Heart right ventricle (tissue), 16 donors: Measurements from ENCODE around the gene GPN1. TPM values are rescaled to one million over a fixed set of nuclear protein-coding genes. Genes with fewer than 3 reads are reported as not detected.

Experiments
- ATAC-seq, 8 donors: fragments of 200-7000 bp; cut with Tn5 transposase; one replicate each; pipeline ENCODE4 v1.9.1; 2020; ENCODE audit warnings: mild to moderate bottlenecking in 8 of 8, moderate library complexity in 8 of 8, moderate number of reproducible peaks in 1 of 8
- DNase-seq, 2 donors: peaks; one replicate each; pipeline ENCODE4 v3.0.0-alpha.2; 2020
- H3K27ac ChIP-seq, 10 donors: fragments of 200-600 bp; sonication (generic) in 2 of 10; one replicate each; pipeline versions ENCODE4 v1.5.0 to v1.8.0; 2020 to 2022; ENCODE audit warnings: mild to moderate bottlenecking in 3 of 10
- H3K27me3 ChIP-seq, 7 donors: fragments of 200-600 bp; one replicate each; pipeline ENCODE4 v1.8.0; 2021 to 2022; ENCODE audit warnings: mild to moderate bottlenecking in 2 of 7
- H3K36me3 ChIP-seq, 9 donors: fragments of 200-600 bp; sonication (generic) in 1 of 9; one replicate each; pipeline versions ENCODE4 v1.5.0 to v1.8.0; 2020 to 2022; ENCODE audit warnings: mild to moderate bottlenecking in 2 of 9
- H3K4me1 ChIP-seq, 9 donors: fragments of 200-600 bp; sonication (generic) in 1 of 9; one replicate each; pipeline versions ENCODE4 v1.5.0 to v1.8.0; 2020 to 2022; ENCODE audit warnings: mild to moderate bottlenecking in 4 of 9
- H3K4me3 ChIP-seq, 10 donors: fragments of 200-600 bp; sonication (generic) in 2 of 10; one replicate each; pipeline versions ENCODE4 v1.5.0 to v1.8.0; 2020 to 2022; ENCODE audit warnings: mild to moderate bottlenecking in 7 of 10, moderate library complexity in 2 of 10
- H3K9me3 ChIP-seq, 11 donors: fragments of 200-600 bp in 10 of 11; sonication (generic) in 2 of 11; one replicate each; pipeline versions ENCODE4 v1.5.0 to v1.8.0; 2013 to 2022; ENCODE audit warnings: mild to moderate bottlenecking in 2 of 11, control low read depth in 1 of 11, moderate library complexity in 1 of 11
- WGBS, 2 donors: extraction: QIAGEN DNeasy Blood & Tissue Kit; methylation state at CpG; one replicate each; pipeline ENCODE4 v1.1.7; 2013; ENCODE audit warnings: inconsistent platforms in 1 of 2; 5-methylcytosine and 5-hydroxymethylcytosine counted together
- intact Hi-C, 10 donors: fragments of 100-400 bp; cut with DNase I; formaldehyde crosslinking; loops; one replicate each; pipeline versions ENCODE4 v1.11.1 to v1.14.2; 2022
- polyA plus RNA-seq, 2 donors: library from polyadenylated mRNA; stranded (reverse); fragments of 200-250 nt; gene quantifications; one replicate each; pipeline ENCODE4 v1.2.3, GENCODE V29; 2013
- total RNA-seq, 10 donors: library from RNA; stranded (reverse); fragmentation: NEBNext Ultra II Directional in 3 of 10; extraction: Animal tissue kit (Norgen Biotek cat#: 25700) in 3 of 10; gene quantifications; one replicate each; pipeline versions ENCODE4 v1.2.1 to v1.2.4, GENCODE V29; 2021 to 2023
- TF ChIP-seq, protein P1 (sequence below), 9 donors: fragments of 200-600 bp; sonication (generic) in 2 of 9; IDR thresholded peaks; one replicate each; pipeline versions ENCODE4 v1.5.0 to v1.8.0; 2021 to 2022; ENCODE audit warnings: antibody characterized with exemption in 9 of 9, mild to moderate bottlenecking in 5 of 9, moderate library complexity in 1 of 9
- donor health status: Arrhythmogenic right ventricular cardiomyopathy.
- donor health status: ischemic (EF 13 %, LVEDD 7.1; RV severe dilation, severe dysfunction).
- donor health status: healthy with polysubstance abuse.
- donor health status: DM: no; HTN: yes; CAD: no.
- donor health status: DM: no; HTN: no; CAD: no.
- donor health status: ischemic (EF 25% LVEDD 6.9; RV normal size, moderate dysfunction).
- donor health status: ischemic (EF 25% LVEDD 5.7; RV mildly dilated, moderate dysfunction).
- donor health status: healthy.
- donor health status: DM: yes; HTN: yes; CAD: no.
- donor health status: Ischemic cardiomyopathy.
- donor health status: ischemic (EF 35%, LVEDD 5.7; RV mildly dilated, moderate dysfunction).
- donor health status: nonischemic (EF 11% LVEDD 7.7; RV severe dilation, severe dysfunction).
- donor health status: DM: yes; HTN: yes; CAD: no.
- donor health status: PGD.
- donor health status: ischemic (EF 29% LVEDD 5.4; RV normal size, mild dysfunction).
- donor health status: nonischemic (EF 23%, LVEDD 6.1; RV moderate dilation, normal function).

Gene GPN1
- total and polyA plus RNA-seq, 12 donors, result 6.5 to 25.6 (median 19.7) TPM

DNA sequence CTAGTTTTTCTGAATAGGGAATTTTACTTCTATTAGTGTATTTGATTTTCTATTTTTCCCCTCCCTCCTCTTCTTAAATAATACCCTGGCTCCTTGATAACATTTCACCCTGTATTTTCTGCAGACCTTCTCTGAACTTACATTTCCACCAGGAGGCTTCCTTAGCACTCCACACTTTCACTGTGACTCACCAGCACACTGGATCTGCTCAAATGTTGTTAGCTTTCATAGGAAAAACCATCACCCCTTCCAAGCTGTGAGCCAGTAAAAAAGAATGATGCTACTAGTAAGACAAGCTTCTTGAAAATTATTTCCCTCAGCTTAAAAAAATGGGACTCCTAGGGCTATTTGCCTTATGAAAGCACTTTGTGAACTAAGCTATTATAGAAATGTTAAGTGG, 18.4 kb downstream of the GPN1 start:
- DNase-seq (no peak), ATAC-seq (no peak)
- no peak overlapping the region for H3K4me3 ChIP-seq
- no peaks in the 10 kb centered on the region for H3K9me3 ChIP-seq
- H3K4me1 ChIP-seq, result no peaks in the 10 kb centered on the region
- no peaks in the 10 kb centered on the region for H3K27me3 ChIP-seq
- H3K27ac ChIP-seq, result no peak overlapping the region
- intact Hi-C loops, result no loop called here
- peaks cover 0 to 100% (median 50%) of the 10 kb centered on the region in 9 donors for H3K36me3 ChIP-seq
- TF ChIP-seq, protein P1, sequence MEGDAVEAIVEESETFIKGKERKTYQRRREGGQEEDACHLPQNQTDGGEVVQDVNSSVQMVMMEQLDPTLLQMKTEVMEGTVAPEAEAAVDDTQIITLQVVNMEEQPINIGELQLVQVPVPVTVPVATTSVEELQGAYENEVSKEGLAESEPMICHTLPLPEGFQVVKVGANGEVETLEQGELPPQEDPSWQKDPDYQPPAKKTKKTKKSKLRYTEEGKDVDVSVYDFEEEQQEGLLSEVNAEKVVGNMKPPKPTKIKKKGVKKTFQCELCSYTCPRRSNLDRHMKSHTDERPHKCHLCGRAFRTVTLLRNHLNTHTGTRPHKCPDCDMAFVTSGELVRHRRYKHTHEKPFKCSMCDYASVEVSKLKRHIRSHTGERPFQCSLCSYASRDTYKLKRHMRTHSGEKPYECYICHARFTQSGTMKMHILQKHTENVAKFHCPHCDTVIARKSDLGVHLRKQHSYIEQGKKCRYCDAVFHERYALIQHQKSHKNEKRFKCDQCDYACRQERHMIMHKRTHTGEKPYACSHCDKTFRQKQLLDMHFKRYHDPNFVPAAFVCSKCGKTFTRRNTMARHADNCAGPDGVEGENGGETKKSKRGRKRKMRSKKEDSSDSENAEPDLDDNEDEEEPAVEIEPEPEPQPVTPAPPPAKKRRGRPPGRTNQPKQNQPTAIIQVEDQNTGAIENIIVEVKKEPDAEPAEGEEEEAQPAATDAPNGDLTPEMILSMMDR (IDR thresholded peaks at IDR 0.05), result no peak

DNA sequence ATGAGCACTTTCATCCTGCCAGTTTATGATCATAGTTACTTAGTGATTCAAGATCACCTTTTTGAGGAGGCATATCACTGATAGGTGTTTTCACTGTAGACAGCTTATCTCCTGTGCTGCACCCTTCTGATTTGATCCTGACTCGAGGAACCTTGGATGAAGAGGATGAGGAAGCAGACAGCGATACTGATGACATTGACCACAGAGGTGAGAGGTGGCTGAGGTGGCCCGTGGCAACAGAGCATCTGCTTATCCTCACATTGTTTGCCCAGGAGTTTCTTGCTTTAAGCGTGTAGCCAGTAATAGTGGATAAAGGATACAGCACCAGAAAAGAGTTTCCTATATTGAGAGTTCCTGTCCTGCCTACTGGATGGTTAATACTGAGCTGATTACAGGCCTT, 18.9 kb downstream of the GPN1 start:
- WGBS, 2 donors, result 84% methylated on average over 4 of the region's 4 CpGs
- Histone ChIP-seq H3K9me3 (no peaks in the 10 kb centered on the region), H3K27ac (no peak overlapping the region), H3K36me3 (peaks cover 0 to 100% (median 50%) of the 10 kb centered on the region in 9 donors), H3K27me3 (no peaks in the 10 kb centered on the region), H3K4me1 (no peaks in the 10 kb centered on the region), H3K4me3 (no peak overlapping the region)
- TF ChIP-seq, protein P1 (IDR thresholded peaks at IDR 0.05), result no peak
- intact Hi-C loops, result loop anchor here in 1 of 10 donors (1.0 kb wide), 1 partner anchor 22 kb away; no protein-coding TSS in a partner anchor
- DNase-seq, result no peak
- no peak for ATAC-seq

DNA sequence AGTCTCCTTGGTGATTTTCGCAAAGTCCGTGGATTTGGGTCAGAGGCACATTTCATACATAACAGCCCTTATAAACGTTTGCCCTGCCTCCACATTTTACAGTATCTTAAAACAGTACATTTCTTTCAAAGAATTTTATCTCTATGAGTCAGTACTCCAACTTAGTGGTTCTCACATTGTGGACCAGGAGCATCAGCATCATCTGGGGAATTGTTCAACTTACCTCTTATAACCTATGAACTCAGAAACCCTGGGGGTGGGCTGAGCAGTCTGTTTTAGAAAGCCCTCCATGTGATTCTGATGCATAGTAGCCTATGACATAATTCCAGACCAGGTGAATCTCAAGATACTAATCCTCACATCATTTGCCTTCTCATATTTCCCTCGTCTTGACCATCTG, 22.2 kb downstream of the GPN1 start:
- 81 to 84% methylated on average over 4 of the region's 4 CpGs for WGBS, 2 donors
- H3K27ac ChIP-seq, result no peak overlapping the region
- H3K4me3 ChIP-seq, result no peak overlapping the region
- intact Hi-C loops, result no loop called here
- ATAC-seq, result no peak
- H3K4me1 ChIP-seq, result no peaks in the 10 kb centered on the region
- TF ChIP-seq, protein P1 (IDR thresholded peaks at IDR 0.05), result no peak
- peaks cover 0 to 100% (median 74%) of the 10 kb centered on the region in 9 donors for H3K36me3 ChIP-seq
- no peaks in the 10 kb centered on the region for H3K9me3 ChIP-seq
- no peak for DNase-seq
- no peaks in the 10 kb centered on the region for H3K27me3 ChIP-seq

DNA sequence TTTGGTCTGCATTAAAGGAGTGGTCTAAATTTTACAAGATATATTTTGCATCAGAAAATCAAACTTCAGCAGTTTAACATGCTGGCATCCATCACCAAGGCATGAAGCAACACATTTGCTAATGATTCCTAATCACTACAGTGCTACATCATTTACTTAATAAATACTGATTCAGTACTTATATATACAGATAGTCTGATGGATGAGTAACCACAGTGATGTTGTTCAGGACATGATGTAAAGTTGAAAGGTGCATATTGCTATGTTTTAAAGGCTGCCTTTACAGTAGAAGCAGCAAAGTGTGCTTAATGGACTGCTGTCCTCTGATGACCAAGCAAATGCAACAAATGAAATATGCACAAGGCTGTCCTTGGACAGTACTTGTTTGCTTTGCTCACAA, 23.5 kb downstream of the GPN1 start:
- H3K27me3 ChIP-seq, result no peaks in the 10 kb centered on the region
- intact Hi-C loops, result no loop called here
- no peaks in the 10 kb centered on the region for H3K4me1 ChIP-seq
- no peak overlapping the region for H3K4me3 ChIP-seq
- H3K27ac ChIP-seq, result no peak overlapping the region
- H3K9me3 ChIP-seq, result no peaks in the 10 kb centered on the region
- ATAC-seq (no peak), DNase-seq (no peak)
- TF ChIP-seq, protein P1 (IDR thresholded peaks at IDR 0.05), result no peak
- H3K36me3 ChIP-seq, result peaks cover 0 to 100% (median 84%) of the 10 kb centered on the region in 9 donors
